Stimulated activated naive CD8-positive, alpha-beta T cell treated with anti-CD3 and anti-CD28 coated beads, Interleukin-15, amount 100 ng/mL, for 72 hours (primary cell): ENCODE data around the gene ITGB8.
"Not testable (repeated sequence)": the region's sequence is repeated elsewhere in the genome, so short reads cannot be mapped to it uniquely, and the experiment has no call there.

ENCODE experiments used
- ATAC-seq: fragments of 150-1000 bp; cut with Tn5 transposase; 2 replicates; pipeline ENCODE4 v1.10.0; 2021; ENCODE audit warnings: mild to moderate bottlenecking, moderate library complexity
- DNase-seq, 2 donors: peaks; one replicate each; pipeline ENCODE4 v3.0.0; 2021 to 2022
- H3K27ac Mint-ChIP-seq, 2 donors: one replicate each; pipeline ENCODE4 v1.8.0; 2022; ENCODE audit warnings: mild to moderate bottlenecking in 2 of 2, mixed read lengths in 2 of 2, moderate library complexity in 2 of 2
- H3K27me3 Mint-ChIP-seq: one replicate; pipeline ENCODE4 v1.8.0; 2022; ENCODE audit warnings: mixed read lengths
- H3K4me1 Mint-ChIP-seq: one replicate; pipeline ENCODE4 v1.8.0; 2022; ENCODE audit warnings: mild to moderate bottlenecking, mixed read lengths
- H3K4me3 Mint-ChIP-seq, 2 donors: one replicate each; pipeline ENCODE4 v1.8.0; 2022; ENCODE audit warnings: mild to moderate bottlenecking in 2 of 2, mixed read lengths in 2 of 2, moderate library complexity in 1 of 2
- H3K9me3 Mint-ChIP-seq, 2 donors: one replicate each; pipeline ENCODE4 v1.8.0; 2022; ENCODE audit warnings: mixed read lengths in 2 of 2

Gene ITGB8

GRCh38 chr7:20302300-20302699 lies 28.4 kb upstream of the ITGB8 start:
- H3K9me3 Mint-ChIP-seq, H3K27me3 Mint-ChIP-seq, DNase-seq, H3K4me1 Mint-ChIP-seq, ATAC-seq, H3K4me3 Mint-ChIP-seq, H3K27ac Mint-ChIP-seq: not testable (repeated sequence)

GRCh38 chr7:20302891-20303290 lies 27.8 kb upstream of the ITGB8 start:
- DNase-seq (no peak), ATAC-seq (no peak)
- Mint-ChIP-seq H3K9me3 (no peaks in the 10 kb centered on the region), H3K27me3 (peaks cover 3% of the 10 kb centered on the region), H3K27ac (no peak overlapping the region), H3K4me3 (no peak overlapping the region), H3K4me1 (peaks cover 7% of the 10 kb centered on the region)

- no peak for DNase-seq
- Mint-ChIP-seq H3K9me3 (no peaks in the 10 kb centered on the region), H3K4me3 (no peak overlapping the region), H3K4me1 (peaks cover 7% of the 10 kb centered on the region), H3K27me3 (peaks cover 10% of the 10 kb centered on the region), H3K27ac (no peak overlapping the region)
- ATAC-seq = no peak
Measured at GRCh38 chr7:20304366-20304765, 26.3 kb upstream of the ITGB8 start.

- H3K27me3 Mint-ChIP-seq = peaks cover 10% of the 10 kb centered on the region
- H3K9me3 Mint-ChIP-seq = no peaks in the 10 kb centered on the region
- ATAC-seq (no peak), DNase-seq (no peak)
- H3K27ac Mint-ChIP-seq = no peak overlapping the region
- H3K4me1 Mint-ChIP-seq = no peaks in the 10 kb centered on the region
- no peak overlapping the region for H3K4me3 Mint-ChIP-seq
Measured at GRCh38 chr7:20305726-20306125, 25.0 kb upstream of the ITGB8 start.

- no peak for ATAC-seq
- Mint-ChIP-seq H3K27me3 (peaks cover 10% of the 10 kb centered on the region), H3K4me1 (no peaks in the 10 kb centered on the region), H3K27ac (no peak overlapping the region), H3K9me3 (no peaks in the 10 kb centered on the region), H3K4me3 (no peak overlapping the region)
- DNase-seq = no peak
Measured at GRCh38 chr7:20306180-20306946, 24.3 kb upstream of the ITGB8 start.

- peaks cover 10% of the 10 kb centered on the region for H3K27me3 Mint-ChIP-seq
- no peak overlapping the region for H3K27ac Mint-ChIP-seq
- H3K9me3 Mint-ChIP-seq = no peaks in the 10 kb centered on the region
- no peaks in the 10 kb centered on the region for H3K4me1 Mint-ChIP-seq
- DNase-seq (no peak), ATAC-seq (no peak)
- H3K4me3 Mint-ChIP-seq = no peak overlapping the region
Measured at GRCh38 chr7:20307119-20307518, 23.6 kb upstream of the ITGB8 start.

GRCh38 chr7:20307901-20308300 lies 22.8 kb upstream of the ITGB8 start:
- DNase-seq = no peak
- Mint-ChIP-seq H3K4me3 (no peak overlapping the region), H3K27me3 (peaks cover 10% of the 10 kb centered on the region), H3K4me1 (no peaks in the 10 kb centered on the region), H3K9me3 (no peaks in the 10 kb centered on the region), H3K27ac (no peak overlapping the region)
- ATAC-seq = no peak

- Mint-ChIP-seq H3K4me3 (no peak overlapping the region), H3K9me3 (no peaks in the 10 kb centered on the region), H3K27ac (no peak overlapping the region), H3K4me1 (no peaks in the 10 kb centered on the region), H3K27me3 (peaks cover 16% of the 10 kb centered on the region)
- DNase-seq (no peak), ATAC-seq (no peak)
Measured at GRCh38 chr7:20310301-20310700, 20.4 kb upstream of the ITGB8 start.

- ATAC-seq = no peak
- Mint-ChIP-seq H3K4me3 (no peak overlapping the region), H3K27ac (no peak overlapping the region), H3K27me3 (peaks cover 16% of the 10 kb centered on the region), H3K9me3 (no peaks in the 10 kb centered on the region), H3K4me1 (no peaks in the 10 kb centered on the region)
- no peak for DNase-seq
Measured at GRCh38 chr7:20310963-20311742, 19.5 kb upstream of the ITGB8 start.

- H3K4me1 Mint-ChIP-seq = no peaks in the 10 kb centered on the region
- DNase-seq = no peak
- no peak overlapping the region for H3K27ac Mint-ChIP-seq
- no peak for ATAC-seq
- H3K27me3 Mint-ChIP-seq = peaks cover 16% of the 10 kb centered on the region
- H3K9me3 Mint-ChIP-seq = no peaks in the 10 kb centered on the region
- H3K4me3 Mint-ChIP-seq = no peak overlapping the region
Measured at GRCh38 chr7:20311743-20312042, 19.0 kb upstream of the ITGB8 start.

- peaks cover 16% of the 10 kb centered on the region for H3K27me3 Mint-ChIP-seq
- no peaks in the 10 kb centered on the region for H3K9me3 Mint-ChIP-seq
- DNase-seq (no peak), ATAC-seq (no peak)
- H3K4me3 Mint-ChIP-seq = no peak overlapping the region
- H3K4me1 Mint-ChIP-seq = no peaks in the 10 kb centered on the region
- H3K27ac Mint-ChIP-seq = peak overlapping the region in 1 of 2 donors; percentile 37
Measured at GRCh38 chr7:20312562-20312961, 18.1 kb upstream of the ITGB8 start.

GRCh38 chr7:20313626-20314025 lies 17.1 kb upstream of the ITGB8 start:
- Mint-ChIP-seq H3K9me3 (no peaks in the 10 kb centered on the region), H3K4me1 (no peaks in the 10 kb centered on the region), H3K4me3 (no peak overlapping the region), H3K27me3 (peaks cover 6% of the 10 kb centered on the region), H3K27ac (no peak overlapping the region)
- no peak for ATAC-seq
- DNase-seq = no peak

- ATAC-seq (no peak), DNase-seq (no peak)
- Mint-ChIP-seq H3K27me3 (peaks cover 5% of the 10 kb centered on the region), H3K9me3 (no peaks in the 10 kb centered on the region), H3K4me1 (no peaks in the 10 kb centered on the region), H3K27ac (no peak overlapping the region), H3K4me3 (no peak overlapping the region)
Measured at GRCh38 chr7:20314198-20314597, 16.5 kb upstream of the ITGB8 start.

GRCh38 chr7:20316706-20317105 lies 14.0 kb upstream of the ITGB8 start:
- no peaks in the 10 kb centered on the region for H3K9me3 Mint-ChIP-seq
- H3K27me3 Mint-ChIP-seq = peaks cover 11% of the 10 kb centered on the region
- no peak for ATAC-seq
- DNase-seq = no peak
- H3K27ac Mint-ChIP-seq = no peak overlapping the region
- no peaks in the 10 kb centered on the region for H3K4me1 Mint-ChIP-seq
- H3K4me3 Mint-ChIP-seq = no peak overlapping the region

GRCh38 chr7:20317413-20317812 lies 13.3 kb upstream of the ITGB8 start:
- DNase-seq (no peak), ATAC-seq (no peak)
- peaks cover 11% of the 10 kb centered on the region for H3K27me3 Mint-ChIP-seq
- H3K4me1 Mint-ChIP-seq = no peaks in the 10 kb centered on the region
- H3K9me3 Mint-ChIP-seq = no peaks in the 10 kb centered on the region
- H3K27ac Mint-ChIP-seq = no peak overlapping the region
- H3K4me3 Mint-ChIP-seq = no peak overlapping the region

- peaks cover 11% of the 10 kb centered on the region for H3K27me3 Mint-ChIP-seq
- DNase-seq (no peak), ATAC-seq (no peak)
- no peaks in the 10 kb centered on the region for H3K4me1 Mint-ChIP-seq
- H3K4me3 Mint-ChIP-seq = no peak overlapping the region
- no peak overlapping the region for H3K27ac Mint-ChIP-seq
- no peaks in the 10 kb centered on the region for H3K9me3 Mint-ChIP-seq
Measured at GRCh38 chr7:20318933-20319332, 11.8 kb upstream of the ITGB8 start.
